Activated naive CD4-positive, alpha-beta T cell treated with Interleukin-2 at 50 U/mL for 16 hours (primary cell): ENCODE data around the gene TDRD5.

Experiments used
- DNase-seq: peaks from one replicate; pipeline ENCODE4 v3.0.0-alpha.2; 2020

Gene TDRD5, protein sequence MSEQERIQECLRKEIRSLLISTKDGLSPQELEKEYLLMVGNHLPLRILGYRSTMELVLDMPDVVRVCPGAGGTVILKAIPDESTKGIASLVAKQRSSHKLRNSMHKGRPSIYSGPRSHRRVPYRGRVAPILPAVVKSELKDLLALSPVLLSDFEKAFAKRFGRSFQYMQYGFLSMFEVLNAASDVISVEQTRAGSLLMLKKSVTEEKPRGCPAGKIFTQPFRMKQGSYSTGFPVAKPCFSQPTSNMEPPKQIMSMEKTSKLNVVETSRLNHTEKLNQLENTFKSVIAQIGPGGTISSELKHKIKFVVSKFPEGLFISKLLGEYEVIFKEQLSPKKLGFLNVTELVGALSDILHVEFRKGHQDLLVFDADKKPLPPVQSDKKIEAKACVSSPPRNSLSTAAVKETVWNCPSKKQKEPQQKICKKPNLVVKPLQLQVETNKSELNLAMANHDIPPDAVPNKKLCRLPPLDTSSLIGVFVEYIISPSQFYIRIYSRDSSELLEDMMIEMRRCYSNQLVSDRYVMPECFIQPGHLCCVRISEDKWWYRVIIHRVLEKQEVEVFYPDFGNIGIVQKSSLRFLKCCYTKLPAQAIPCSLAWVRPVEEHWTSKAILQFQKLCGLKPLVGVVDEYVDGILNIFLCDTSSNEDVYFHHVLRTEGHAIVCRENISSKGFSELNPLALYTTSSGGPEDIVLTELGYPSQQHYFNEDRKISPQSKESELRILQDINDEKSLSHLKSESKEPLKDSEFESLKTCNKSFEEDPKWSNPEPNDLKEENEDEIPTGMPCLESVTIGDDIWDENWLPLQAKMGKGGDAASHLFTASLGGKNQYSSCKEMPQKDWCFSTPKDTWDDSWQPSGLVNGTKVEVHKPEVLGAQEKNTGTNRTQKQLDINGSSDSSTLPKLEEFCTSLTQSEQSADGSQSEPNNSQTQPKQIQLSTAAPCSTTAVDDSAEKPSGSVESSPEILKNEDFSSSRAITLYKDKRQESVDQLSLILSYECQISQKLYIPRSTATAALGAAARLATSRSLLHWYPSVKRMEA

DNA sequence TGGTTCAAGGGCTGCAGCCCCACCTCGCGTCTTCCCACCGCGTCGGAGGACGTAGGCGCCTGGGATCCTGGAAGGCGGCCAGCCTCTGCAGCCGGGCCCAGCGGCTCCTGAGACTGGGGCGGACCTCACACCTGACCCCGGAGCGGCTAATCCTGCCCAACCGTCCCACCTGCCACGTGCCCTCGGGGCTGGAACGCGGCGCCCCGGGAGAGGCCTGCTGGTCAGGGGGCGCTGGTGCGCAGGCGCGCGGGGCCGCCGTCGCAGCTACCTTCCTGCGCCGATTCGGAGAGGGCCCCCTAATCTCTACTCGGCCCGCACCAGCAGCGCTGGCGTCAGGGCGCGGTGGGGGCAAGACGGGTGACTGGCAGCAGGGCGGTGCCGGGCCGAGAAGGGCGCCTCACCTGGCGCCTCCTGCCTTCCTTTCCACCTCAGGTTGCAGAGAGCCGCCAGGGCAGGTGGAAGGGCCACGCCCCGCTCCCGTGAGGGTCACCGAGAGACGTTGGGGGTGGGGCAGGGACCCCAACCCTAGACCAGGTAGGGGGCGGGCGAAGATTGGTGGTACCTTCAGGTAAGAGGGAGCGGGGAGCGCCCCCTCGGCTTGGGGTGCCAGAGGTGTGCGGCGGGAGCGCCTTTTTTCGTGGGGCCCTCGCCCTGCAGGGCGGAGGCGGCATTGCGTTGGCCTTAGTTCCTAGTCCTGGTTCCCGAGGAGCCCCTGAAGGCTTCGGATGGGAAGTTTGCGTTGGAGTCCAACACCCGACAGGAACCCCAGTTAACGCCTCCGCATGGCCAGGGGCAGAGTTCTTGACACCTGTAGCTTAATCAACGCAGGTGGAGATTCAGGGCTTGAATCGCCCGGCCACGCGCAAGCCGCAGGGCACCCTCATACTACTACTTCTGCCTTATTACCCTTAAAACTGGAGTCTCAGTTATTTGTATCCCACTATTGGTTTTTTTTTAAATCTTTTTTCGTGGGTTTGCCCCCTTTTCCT, at the start of gene TDRD5:
Gene TDRD5, plus strand, starts transcription at position 241 of the 989 bp plus-strand sequence. CDS start 784 bp downstream, outside the sequence.
- DNase-seq = no peak

DNA sequence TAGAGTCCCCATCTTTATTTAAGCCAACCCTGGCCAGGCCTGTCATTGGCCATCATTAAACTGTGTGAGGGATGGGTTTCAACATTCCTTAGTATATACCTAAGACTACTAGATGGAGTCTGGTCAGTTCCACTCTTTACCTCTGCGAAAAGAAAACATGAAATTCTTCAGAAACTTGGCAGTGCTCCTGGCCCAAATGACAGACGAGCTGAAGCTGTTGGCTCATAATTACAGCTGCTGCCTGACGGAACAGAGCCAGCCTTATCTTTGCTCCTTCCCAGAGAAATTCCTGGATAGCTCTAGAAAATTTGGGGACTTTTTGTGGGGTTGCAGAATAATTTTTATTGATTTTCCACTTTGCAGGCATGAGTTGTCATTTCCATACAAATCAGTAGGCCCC, 46.3 kb upstream of the TDRD5 start:
- DNase-seq = no peak

DNA sequence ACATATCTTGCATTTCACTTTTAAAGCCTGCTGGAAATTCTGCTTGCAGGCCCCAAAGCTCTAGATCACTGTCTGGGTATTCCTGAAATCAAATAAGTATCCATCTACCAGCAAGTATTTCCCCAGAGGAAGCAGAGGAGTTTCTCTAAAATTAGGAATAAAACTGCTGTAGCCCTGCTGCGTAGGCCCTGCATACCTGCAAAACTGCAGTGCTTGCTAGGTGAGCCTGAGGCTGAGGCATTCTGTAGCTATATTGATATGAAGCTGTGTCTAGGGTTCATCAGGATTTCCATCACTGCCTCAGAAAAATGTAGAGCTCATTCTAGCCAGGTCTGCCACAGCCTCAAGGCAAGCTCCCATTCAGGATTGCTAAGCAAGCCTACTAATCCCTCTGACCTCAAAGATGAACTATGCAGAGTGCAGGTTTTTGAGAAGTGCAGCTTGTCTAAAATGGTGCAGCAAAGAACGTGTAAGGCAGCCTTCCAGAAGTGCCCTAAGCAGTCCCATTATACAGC, 44.6 kb upstream of the TDRD5 start:
- no peak for DNase-seq

DNA sequence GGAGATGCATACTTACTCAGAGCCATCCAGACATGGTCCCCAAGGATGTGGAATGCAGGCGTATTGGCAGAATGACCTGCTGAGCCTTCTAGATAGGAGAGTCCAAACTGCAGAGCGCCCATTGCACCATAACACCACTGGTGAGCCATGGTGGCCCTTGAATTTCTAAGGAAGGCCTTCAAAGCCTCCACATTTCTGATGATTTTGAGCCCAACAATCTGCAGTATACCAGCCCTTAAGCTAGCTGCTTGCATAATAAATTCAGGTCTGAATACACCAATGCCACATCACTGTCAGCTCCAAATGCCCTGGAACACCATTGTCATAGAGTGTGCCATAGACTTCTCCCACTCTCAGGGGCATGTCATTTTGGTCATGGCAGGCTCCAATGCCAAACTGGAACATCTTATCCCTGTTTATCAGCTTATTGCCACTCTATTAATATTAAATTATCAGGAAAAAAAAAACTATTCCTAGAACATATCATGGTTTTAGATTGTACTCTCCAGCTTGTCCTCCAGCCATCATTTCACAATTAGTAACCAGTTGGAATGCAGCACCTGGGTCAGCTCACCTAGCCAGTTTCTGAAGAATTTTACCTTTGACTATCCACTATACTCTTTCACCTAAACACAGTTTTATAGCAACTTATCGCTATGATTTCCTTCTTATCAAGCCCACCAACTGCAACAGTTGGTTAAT, 42.8 kb upstream of the TDRD5 start:
- no peak for DNase-seq

DNA sequence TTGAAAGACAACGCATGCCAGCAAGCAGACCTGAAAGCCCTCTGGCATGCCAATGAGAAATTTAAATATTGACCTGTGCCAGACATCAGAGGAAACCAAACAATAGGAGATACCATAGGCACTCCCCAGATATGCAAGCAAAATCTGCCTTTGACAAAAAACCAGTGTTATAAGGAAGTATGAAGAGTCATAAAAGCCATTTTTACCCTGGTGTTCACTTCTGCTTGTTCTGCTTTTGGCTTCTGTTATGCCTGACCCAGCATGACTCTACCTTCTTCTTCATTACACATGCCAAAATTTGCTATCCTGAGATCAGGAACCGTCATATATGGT, 42.3 kb upstream of the TDRD5 start:
- DNase-seq = no peak

DNA sequence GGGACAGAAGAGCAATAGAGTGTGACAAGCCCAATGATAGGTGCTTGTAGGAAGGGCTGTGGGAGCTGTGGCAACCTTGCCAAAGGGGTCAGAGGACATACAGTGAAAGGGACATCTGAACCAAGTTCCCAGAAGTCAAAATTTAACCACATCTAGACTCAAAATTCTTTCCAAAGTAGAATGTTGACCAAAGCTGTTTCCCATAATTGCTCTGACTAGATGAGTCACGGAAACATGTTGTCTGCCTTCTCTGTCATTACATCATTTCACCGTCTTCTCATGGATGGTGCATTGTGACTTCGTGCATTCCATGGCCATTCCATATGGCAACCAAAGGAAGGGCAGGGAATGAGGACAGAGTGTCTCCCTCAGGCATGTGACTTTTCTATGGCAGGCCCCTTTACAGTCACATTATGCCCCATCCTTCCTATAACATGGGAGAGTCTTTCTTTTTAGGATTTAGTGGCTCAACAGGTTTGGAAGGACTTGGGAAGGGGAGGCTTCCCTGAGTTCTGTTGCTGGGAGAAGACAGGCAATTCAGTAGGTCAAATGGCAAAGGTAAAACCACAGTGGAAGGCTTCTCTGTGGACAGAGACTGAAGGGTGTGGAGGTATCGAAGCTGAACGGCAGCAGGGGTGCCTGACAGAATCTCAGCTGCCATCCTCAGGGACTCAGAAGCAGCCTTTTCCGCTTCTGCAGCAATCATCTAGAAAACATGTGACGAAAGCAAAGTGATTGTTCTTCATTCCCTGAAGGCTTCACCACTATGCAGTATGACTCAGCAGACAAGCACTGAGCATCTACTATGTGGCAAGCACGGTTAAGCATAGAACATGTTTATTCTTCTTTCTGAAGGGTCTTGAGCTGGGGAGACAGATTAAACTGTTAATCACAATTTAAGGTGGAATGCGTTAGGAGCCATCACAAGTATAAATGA, 40.6 kb upstream of the TDRD5 start:
- no peak for DNase-seq

DNA sequence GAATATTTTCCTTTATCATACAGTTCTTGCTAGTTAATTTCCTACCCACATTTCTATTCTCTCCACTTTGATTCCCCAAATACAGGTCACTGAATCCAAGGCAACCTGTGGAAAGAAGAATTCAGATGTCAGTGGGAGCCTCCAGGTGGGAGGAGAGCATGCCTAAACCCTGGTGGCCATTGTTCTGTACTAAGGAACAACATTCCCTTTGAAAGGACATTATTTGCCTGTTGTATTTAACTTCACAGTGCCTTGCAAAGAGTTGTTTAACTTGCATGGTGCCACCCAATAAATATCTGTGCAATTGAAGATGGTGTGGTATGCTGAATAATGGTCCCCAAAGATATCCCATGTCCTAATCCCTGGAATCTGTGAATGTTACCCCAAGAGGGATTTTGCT, 37.2 kb upstream of the TDRD5 start:
- DNase-seq = no peak

DNA sequence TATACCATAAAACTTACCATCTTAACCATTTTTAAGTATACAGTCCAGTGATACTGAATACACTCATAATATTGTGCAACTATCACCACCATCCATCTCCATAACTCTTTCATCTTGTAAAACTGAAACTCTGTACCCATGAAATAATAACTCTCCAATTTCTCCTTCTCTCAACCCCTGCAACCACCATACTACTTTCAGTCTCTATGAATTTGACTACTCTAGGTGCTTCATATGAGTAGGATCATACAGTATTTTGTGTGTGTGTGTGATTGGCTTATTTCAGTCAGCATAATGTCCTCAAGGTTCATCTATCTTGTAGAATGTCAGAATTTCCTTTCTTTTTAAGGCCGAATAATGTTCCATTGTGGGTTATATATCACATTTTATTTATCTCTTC, 33.6 kb upstream of the TDRD5 start:
- DNase-seq = no peak

DNA sequence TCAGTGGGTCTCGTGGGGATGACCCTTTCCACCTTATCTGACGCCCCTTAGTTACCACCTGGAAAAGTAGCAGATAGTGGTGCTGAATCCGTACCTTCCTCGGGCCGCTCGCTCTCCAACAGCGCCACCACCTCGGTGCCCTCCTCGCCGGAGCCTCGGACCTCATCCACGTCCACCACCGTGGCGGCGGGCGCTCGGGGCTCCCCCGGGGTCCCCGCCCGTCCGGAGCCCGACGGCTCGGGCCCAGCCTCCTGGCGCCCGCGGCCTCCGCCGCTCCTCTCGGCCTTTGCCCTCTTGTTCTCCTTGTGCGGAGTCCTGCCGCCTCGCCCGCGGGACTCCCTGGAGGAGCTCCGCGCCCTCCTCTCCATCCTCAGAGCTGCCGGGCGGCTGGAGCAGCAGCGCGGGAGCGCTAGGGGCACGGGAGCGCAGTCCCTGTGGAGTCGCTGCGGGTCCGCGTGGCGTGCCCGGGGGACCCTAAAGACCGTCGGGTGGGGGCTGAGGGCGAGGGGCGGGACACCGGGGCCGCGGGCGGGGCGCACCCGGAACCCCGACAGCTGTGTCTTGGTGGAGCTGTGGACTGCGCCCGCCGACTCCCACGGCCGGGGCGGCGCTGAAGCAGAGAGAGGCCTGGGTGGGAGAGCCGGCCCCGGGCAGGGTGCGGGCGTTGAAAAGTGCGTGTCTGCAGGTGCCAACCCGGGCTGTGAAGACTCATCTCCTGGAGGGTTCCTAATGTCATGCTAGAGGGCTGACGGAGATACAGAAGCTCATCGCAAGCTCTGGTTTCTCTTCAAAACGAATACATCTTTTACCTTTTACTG, 15.9 kb upstream of the TDRD5 start, which contains the start of gene NPHS2:
Gene NPHS2, minus strand, starts transcription at position 452 of the 818 bp plus-strand sequence. Its CDS starts 84 bp downstream, at position 368.
- DNase-seq = no peak

DNA sequence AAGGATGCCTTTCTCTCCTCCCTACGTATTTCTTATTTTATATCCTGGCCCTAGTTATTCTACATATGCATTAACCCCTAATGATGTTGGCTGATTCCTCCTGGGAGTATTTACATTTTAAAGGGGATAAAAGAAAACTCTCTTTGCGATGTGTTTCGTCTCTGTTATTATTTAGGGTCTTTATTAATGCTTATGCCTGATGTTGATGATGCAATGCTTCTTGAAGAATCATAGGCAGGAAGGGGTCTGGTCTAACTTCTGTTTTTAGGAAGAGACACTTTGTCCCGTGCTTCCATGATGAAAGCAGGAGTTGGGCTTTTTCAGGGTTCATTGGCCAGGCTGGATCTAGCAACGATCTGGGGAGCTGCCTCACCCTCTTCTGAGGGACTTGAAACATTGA, 15.1 kb upstream of the TDRD5 start:
- DNase-seq = no peak

DNA sequence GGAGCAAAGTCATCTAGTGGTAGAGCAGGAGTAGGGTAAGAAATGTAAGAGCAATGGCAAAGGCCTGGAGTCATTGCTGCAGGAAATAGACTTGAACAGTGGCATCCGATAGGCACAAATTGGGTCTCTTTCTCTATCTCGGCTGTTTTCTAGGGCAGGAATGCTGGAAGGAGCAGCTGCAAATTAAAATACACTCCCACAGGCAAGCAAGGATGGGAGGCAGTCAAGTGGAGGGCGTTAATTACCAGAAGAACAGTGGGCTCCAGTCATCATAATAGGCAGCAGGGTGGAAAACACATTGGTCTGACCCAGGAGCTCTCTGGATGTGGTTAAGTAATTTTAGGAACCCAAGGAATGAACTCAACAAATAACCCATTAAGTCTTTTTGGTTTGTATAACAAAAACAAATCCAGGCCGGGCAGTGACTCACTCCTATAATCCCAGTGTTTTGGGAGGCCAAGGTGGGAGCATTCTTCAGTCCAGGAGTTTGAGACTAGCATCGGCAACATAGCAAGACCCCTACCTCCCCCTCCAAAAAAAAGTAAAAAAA, 7.8 kb upstream of the TDRD5 start:
- no peak for DNase-seq

DNA sequence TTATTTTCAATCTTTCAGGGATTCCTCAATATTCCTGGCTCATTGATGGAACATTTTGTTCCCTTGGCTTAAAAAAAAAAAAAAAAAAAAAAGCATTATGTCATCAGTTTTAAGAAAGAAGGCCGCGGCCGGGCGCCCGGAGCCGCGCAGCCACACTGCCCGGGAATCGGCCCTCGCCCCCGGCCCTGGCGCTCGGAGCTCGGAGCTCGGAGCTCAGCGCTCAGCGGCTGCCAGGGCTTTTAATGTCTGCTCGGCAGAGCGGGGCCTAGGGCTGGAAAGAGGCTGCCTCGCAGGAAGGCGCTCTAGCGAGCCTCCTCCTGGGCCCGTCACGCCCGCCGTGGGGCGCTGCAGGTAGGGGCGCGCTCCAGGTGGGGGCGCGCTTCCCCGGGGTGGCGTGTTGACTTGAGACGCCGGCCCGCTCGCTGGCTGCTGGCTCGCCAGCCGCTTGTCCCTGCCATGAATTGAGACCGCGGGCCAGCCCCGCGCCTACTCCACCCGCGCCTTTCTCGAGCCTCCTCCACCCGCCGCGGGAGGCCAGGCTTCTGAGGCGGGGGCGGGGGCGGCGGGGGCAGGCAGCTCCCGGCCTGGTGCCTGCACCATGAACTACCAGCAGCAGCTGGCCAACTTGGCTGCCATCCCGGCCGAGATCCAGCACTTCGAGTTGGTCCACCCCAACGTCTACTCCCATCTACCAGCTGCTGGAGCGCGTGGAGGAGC, 5.4 kb upstream of the TDRD5 start:
- DNase-seq = no peak

DNA sequence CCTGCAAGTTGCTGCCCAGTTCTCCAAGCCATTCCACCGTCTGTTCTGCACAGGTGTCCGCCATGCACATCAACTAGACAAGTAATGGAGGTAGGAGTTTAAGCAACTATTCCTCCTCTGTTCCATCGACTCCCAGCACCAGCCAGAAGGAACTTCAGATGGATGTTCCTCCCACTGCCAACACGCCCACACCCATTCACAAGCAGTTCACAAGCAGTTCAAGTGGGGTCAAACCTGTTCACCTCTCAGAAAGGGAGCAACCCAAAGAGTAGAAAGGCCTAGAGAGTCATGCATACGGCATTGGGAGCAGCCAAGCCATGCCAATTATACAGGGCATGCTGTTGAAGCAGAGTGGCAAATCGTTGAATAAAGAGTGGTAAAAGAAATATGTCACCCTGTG, 4.3 kb upstream of the TDRD5 start:
- DNase-seq = no peak

DNA sequence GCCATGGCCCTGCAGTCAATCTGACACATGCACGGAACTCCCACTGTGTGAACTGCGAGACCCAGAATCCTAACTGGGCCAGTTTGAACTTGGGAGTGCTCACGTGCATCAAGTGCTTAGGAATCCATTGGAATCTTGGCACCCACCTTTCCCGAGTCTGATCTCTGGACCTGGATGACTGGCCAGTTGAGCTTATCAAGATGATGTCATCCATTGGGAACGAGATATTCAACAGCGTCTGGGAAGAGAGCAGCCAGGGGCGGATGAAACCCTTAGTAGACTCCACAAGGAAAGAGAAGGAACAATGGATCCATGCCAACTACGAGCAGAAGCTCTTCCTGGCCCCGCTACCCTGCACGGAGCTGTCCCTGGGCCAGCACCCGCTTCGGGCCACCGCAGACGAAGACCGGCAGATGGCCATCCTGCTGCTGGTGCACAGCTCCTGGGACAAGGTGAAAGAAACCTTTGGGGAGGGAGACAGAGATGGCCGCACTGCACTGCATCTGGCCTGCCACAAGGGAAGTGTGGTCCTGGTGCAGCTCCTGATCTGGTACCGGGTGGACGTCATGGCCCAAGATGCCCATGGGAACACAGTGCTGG, 3.1 kb upstream of the TDRD5 start:
- DNase-seq = no peak

DNA sequence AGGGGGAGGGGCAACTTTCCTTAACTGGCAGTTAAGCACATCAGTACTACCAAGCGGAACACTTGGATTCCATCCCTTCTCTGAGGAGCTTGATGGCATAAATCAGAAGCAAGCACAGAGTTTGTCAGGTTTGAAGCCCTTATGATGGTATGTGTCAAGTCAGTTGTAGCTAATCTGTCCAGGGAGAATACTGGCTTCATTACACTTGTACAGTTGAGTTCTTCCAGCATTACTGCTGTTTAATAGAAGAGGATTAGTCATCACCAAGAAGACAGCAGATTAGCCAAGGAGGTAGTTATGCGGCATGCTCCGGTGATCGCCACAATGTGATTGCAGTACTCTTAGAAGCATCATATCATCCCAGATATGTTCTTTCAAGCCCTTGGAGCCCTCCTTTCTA, 2.1 kb upstream of the TDRD5 start:
- DNase-seq = no peak

DNA sequence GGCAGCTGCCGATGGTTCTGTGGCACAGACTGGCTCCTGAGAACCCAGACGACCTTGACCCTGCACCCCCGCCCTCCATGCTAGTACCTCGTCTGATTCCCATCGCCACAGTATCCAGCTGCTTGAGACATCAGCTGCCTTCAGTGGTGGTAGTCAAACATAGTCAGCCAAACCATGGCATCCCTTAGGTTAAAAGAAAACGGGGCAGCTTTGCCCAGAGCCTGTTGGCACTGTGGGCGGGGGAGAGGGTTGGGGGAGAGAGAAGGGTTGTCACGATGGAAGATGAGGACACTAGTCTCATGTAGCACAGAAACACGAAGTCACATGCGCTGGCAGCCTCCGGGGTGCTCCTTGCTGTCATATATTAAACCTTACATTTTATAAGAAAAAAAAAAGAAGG, 961 bp upstream of the TDRD5 start:
- no peak for DNase-seq

DNA sequence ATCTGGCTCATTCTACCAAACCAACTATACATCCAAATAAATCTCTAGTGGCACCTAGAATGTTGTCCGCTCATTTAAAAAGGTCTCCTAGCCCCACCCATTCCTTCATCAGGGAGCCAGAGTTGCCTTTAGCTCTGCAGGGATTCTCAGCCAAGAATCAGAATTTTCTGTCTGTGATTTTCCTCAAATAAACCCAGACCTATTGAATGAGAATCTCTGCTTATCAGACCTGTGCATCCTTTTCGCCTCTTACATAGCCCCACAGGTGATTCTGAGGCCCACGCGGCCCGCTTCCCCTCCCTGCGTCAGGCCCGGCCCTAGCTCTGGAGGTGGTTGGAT, 410 bp upstream of the TDRD5 start:
- DNase-seq = no peak

DNA sequence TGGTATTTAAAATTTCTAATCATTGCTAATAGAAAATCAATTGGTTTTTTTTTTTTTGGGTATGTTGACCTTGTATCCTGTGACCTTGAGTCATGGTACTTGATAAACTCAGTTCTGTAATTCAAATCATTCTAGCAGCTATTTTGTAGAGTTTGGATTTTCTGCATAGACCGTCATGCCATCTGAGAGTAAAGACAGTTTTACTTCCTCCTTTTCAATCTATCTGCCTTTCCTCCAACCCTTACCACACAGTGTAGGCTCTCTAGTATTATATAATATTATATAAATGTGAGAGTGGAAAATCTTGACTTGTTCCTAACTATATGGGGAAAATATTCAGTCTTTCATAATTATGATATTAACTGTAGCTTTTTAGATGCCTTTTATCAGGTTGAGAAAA, 7.0 kb downstream of the TDRD5 start:
- no peak for DNase-seq
